Measurements from ENCODE around the gene TNFRSF18.
"Not testable (repeated sequence)": the region's sequence is repeated elsewhere in the genome, so short reads cannot be mapped to it uniquely, and the experiment has no call there.

TNFRSF18 gene

GRCh38 chr1:1178794-1179331, 27.5 kb downstream of the TNFRSF18 start:
- H3K4me3 ChIP-seq (replicated peaks; ENCODE audit: insufficient read depth, low read length) = no peak overlapping the region
- TF ChIP-seq SPI1 (IDR thresholded peaks at IDR 0.05; ENCODE audit: borderline replicate concordance, low read depth) (no peak), CTCF (IDR thresholded peaks at IDR 0.05; ENCODE audit: insufficient read depth, low read length) (no peak), GABPA (IDR thresholded peaks at IDR 0.05; ENCODE audit: low read depth) (no peak), POLR2AphosphoS5 (IDR thresholded peaks at IDR 0.05; ENCODE audit: low read depth) (no peak), REST (IDR thresholded peaks at IDR 0.05; ENCODE audit: insufficient replicate concordance, low read depth) (no peak)
- no peak overlapping the region for H3K27ac ChIP-seq (replicated peaks)
- peaks cover 6% of the 10 kb centered on the region for H3K27me3 ChIP-seq (ENCODE audit: insufficient read depth, poor library complexity, severe bottlenecking)
- DNase-seq (ENCODE audit: low read depth in 1 of 2, low spot score in 1 of 2) = no peak

- Histone ChIP-seq H3K27me3 (ENCODE audit: insufficient read depth, poor library complexity, severe bottlenecking) (peaks cover 6% of the 10 kb centered on the region), H3K27ac (replicated peaks) (no peak overlapping the region), H3K4me3 (replicated peaks; ENCODE audit: insufficient read depth, low read length) (no peak overlapping the region)
- no peak for DNase-seq (ENCODE audit: low read depth in 1 of 2, low spot score in 1 of 2)
- TF ChIP-seq CTCF (IDR thresholded peaks at IDR 0.05; ENCODE audit: insufficient read depth, low read length) (no peak), SPI1 (IDR thresholded peaks at IDR 0.05; ENCODE audit: borderline replicate concordance, low read depth) (no peak), REST (IDR thresholded peaks at IDR 0.05; ENCODE audit: insufficient replicate concordance, low read depth) (no peak), GABPA (IDR thresholded peaks at IDR 0.05; ENCODE audit: low read depth) (no peak)
Measured at GRCh38 chr1:1177452-1178206, 28.8 kb downstream of the TNFRSF18 start.

GRCh38 chr1:1176931-1177330, 29.5 kb downstream of the TNFRSF18 start:
- no peaks in the 10 kb centered on the region for H3K27me3 ChIP-seq (ENCODE audit: insufficient read depth, poor library complexity, severe bottlenecking)
- no peak for DNase-seq (ENCODE audit: low read depth in 1 of 2, low spot score in 1 of 2)
- H3K4me3 ChIP-seq (replicated peaks; ENCODE audit: insufficient read depth, low read length) = no peak overlapping the region
- no peak for TF ChIP-seq GABPA (IDR thresholded peaks at IDR 0.05; ENCODE audit: low read depth)
- TF ChIP-seq REST (IDR thresholded peaks at IDR 0.05; ENCODE audit: insufficient replicate concordance, low read depth) = no peak
- no peak for TF ChIP-seq CTCF (IDR thresholded peaks at IDR 0.05; ENCODE audit: insufficient read depth, low read length)
- TF ChIP-seq POLR2AphosphoS5 (IDR thresholded peaks at IDR 0.05; ENCODE audit: low read depth) = no peak
- no peak overlapping the region for H3K27ac ChIP-seq (replicated peaks)

- DNase-seq (ENCODE audit: low read depth in 1 of 2, low spot score in 1 of 2); H3K27ac ChIP-seq (replicated peaks); H3K27me3 ChIP-seq (ENCODE audit: insufficient read depth, poor library complexity, severe bottlenecking); H3K4me3 ChIP-seq (replicated peaks; ENCODE audit: insufficient read depth, low read length): not testable (repeated sequence)
Measured at GRCh38 chr1:1176063-1176761, 30.2 kb downstream of the TNFRSF18 start.
